ENCODE results near the gene KRT85.

The KRT85 gene

DNA sequence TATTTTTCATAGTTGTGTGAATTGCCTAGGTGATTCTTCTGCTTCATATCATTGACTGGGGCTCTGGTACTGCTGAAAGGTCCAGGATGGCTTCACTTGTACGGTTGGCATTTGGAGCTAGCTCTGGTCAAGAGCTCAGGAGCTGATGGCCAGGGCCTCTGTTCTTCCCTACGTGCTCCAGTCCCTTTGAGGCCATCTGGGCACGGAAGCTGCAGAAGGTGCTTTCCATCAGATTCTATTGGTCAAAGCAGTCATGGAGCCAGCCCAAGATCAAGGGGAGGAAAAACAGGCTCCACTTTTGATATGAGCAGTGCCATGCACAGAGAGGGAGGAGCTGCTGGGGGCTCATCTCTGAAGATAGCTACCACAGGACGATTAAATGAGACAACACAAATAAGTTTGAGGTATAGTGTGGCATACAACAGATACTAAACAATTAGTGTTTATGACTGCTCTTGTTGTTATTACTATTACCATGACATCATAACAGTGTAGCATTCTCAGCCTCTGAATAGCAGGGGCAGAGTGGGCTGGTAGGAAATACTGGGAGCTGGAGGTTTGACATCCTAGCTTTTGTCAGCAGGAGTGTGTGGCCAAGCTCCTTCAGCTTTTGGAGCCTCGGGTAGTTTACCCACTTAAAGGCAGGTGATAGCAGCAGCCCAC, 56.5 kb downstream of the KRT85 start:
- Histone ChIP-seq H3K27me3 (ENCODE audit: control insufficient read depth in 2 of 2, insufficient read depth in 2 of 2, low read length in 2 of 2) (peaks cover 4 to 24% of the 10 kb centered on the region in 2 donors), H3K9me3 (ENCODE audit: control insufficient read depth in 2 of 2, low read length in 2 of 2) (no peaks in the 10 kb centered on the region), H3K4me3 (ENCODE audit: low read length in 2 of 2) (no peak overlapping the region), H3K4me1 (ENCODE audit: control insufficient read depth in 2 of 2, insufficient read depth in 2 of 2, low read length in 2 of 2) (peaks cover 7 to 9% of the 10 kb centered on the region in 2 donors), H3K27ac (ENCODE audit: low read depth in 2 of 2, low read length in 2 of 2) (no peak overlapping the region), H3K9ac (ENCODE audit: low read depth in 1 of 2, low read length in 2 of 2) (no peak overlapping the region), H3K36me3 (ENCODE audit: control insufficient read depth in 2 of 2, insufficient read depth in 2 of 2, low read length in 2 of 2) (no peaks in the 10 kb centered on the region)

Measured in mucosa of rectum (tissue), 2 donors.